AG09319 (cell line): ENCODE results near the gene SGK1.

ENCODE experiments used
- DNase-seq: peaks from one replicate; pipeline ENCODE4 v3.0.0-alpha.2; 2010; ENCODE audit warnings: low read depth; ENCODE audit errors: extremely low read depth
- CTCF ChIP-seq: IDR thresholded peaks from 2 replicates; pipeline ENCODE4 v1.5.1; 2011; ENCODE audit warnings: low read depth, mild to moderate bottlenecking, inconsistent platforms, low read length, moderate library complexity

The SGK1 gene

GRCh38 chr6:134352786-134353480 is 35.0 kb upstream of the SGK1 start:
- TF ChIP-seq CTCF, result no peak
- DNase-seq, result no peak

GRCh38 chr6:134351615-134352474 is 33.9 kb upstream of the SGK1 start:
- DNase-seq, result no peak
- TF ChIP-seq CTCF, result no peak

GRCh38 chr6:134347885-134348805 is 30.2 kb upstream of the SGK1 start:
- no peak for DNase-seq
- TF ChIP-seq CTCF, result no peak

GRCh38 chr6:134346932-134347545 is 29.1 kb upstream of the SGK1 start:
- DNase-seq, result no peak
- TF ChIP-seq CTCF, result no peak

- no peak for DNase-seq
- no peak for TF ChIP-seq CTCF
These were observed 27.9 kb upstream of the SGK1 start for GRCh38 chr6:134345789-134346188.

- DNase-seq, result no peak
- no peak for TF ChIP-seq CTCF
These were observed 25.2 kb upstream of the SGK1 start for GRCh38 chr6:134343066-134343465.
